Naive B cell (primary cell): ENCODE results near the gene TMEM168. TPM values are rescaled to one million over a fixed set of nuclear protein-coding genes. Genes with fewer than 3 reads are reported as not detected.
A peak's percentile ranks its signal among the peaks of the same experiment; 100 is the strongest.
"Not testable (repeated sequence)": the region's sequence is repeated elsewhere in the genome, so short reads cannot be mapped to it uniquely, and the experiment has no call there.

Source experiments
- ATAC-seq, 2 donors: fragments of 150-1000 bp; cut with Tn5 transposase; 2 replicates each; pipeline ENCODE4 v1.10.0; 2021; ENCODE audit warnings: low read depth in 2 of 2, mild to moderate bottlenecking in 2 of 2, moderate library complexity in 2 of 2
- DNase-seq: peaks from one replicate; pipeline ENCODE4 v3.0.0; 2022
- H3K27ac Mint-ChIP-seq, 6 donors: one replicate each; pipeline ENCODE4 v1.8.0; 2020 to 2022; ENCODE audit warnings: mild to moderate bottlenecking in 6 of 6, mixed read lengths in 6 of 6, moderate library complexity in 5 of 6, inconsistent platforms in 2 of 6
- H3K27me3 Mint-ChIP-seq, 3 donors: one replicate each; pipeline ENCODE4 v1.8.0; 2021 to 2022; ENCODE audit warnings: mixed read lengths in 3 of 3, mild to moderate bottlenecking in 1 of 3
- H3K36me3 Mint-ChIP-seq, 2 donors: one replicate each; pipeline ENCODE4 v1.8.0; 2020 to 2022; ENCODE audit warnings: mixed read lengths in 2 of 2, inconsistent platforms in 1 of 2, mild to moderate bottlenecking in 1 of 2
- H3K4me1 Mint-ChIP-seq, 3 donors: one replicate each; pipeline ENCODE4 v1.8.0; 2020 to 2022; ENCODE audit warnings: mixed read lengths in 3 of 3, inconsistent platforms in 1 of 3, mild to moderate bottlenecking in 1 of 3, moderate library complexity in 1 of 3
- H3K4me3 Mint-ChIP-seq, 8 donors: one replicate each; pipeline ENCODE4 v1.8.0; 2020 to 2022; ENCODE audit warnings: mild to moderate bottlenecking in 8 of 8, mixed read lengths in 8 of 8, moderate library complexity in 8 of 8, inconsistent platforms in 2 of 8
- H3K9me3 Mint-ChIP-seq, 7 donors: one replicate each; pipeline ENCODE4 v1.8.0; 2020 to 2022; ENCODE audit warnings: mixed read lengths in 7 of 7, mild to moderate bottlenecking in 5 of 7, inconsistent platforms in 2 of 7, moderate library complexity in 1 of 7
- polyA plus RNA-seq, 6 donors: library from polyadenylated mRNA; unstranded; fragments of 300-500 nt; fragmentation: Illumina TruSeq; gene quantifications; one replicate each; pipeline ENCODE4 v1.2.3, GENCODE V29; 2021; ENCODE audit warnings: low read depth in 6 of 6

Gene TMEM168, protein sequence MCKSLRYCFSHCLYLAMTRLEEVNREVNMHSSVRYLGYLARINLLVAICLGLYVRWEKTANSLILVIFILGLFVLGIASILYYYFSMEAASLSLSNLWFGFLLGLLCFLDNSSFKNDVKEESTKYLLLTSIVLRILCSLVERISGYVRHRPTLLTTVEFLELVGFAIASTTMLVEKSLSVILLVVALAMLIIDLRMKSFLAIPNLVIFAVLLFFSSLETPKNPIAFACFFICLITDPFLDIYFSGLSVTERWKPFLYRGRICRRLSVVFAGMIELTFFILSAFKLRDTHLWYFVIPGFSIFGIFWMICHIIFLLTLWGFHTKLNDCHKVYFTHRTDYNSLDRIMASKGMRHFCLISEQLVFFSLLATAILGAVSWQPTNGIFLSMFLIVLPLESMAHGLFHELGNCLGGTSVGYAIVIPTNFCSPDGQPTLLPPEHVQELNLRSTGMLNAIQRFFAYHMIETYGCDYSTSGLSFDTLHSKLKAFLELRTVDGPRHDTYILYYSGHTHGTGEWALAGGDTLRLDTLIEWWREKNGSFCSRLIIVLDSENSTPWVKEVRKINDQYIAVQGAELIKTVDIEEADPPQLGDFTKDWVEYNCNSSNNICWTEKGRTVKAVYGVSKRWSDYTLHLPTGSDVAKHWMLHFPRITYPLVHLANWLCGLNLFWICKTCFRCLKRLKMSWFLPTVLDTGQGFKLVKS
- polyA plus RNA-seq: 10 to 100 TPM in 1 of 6 donors, 1 to 10 TPM in 5; 6.3 to 10.5 (median 6.9) TPM

DNA sequence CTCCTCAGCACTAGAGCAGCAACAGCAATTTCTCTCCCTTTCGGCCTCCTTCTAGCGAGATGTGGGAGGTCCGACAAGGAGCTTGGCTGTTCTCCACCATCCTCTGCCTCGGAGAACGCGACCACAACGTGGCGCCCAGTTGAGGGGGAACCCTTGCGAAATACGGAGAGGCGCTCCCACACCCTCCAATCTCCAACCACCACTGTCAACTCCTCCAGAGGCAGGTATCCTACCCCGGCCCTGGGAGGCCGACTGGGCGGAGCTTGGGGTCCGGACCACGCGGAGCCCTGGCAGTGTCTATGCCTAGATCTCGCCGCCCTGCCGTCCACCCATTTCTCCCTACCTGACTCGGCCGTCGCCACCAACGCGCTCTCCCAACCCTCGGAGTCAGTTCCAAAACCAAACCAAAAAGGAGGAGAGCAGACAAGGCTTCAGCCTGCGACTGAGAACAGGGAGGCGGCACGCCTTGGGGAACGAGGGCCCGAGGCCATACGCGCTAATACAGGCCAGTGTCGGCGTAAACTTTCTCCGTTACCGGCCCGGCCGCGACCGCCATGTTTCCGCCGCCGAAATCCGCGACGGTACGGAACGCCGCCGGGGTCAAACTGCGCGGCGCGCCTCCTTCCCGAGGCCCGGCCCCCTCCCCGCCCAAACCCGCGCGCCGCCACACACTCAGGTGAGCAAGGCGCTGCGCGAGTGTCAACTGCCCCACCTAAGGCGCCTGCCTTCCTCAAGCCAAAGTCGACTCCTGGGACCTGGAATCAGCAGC is at the start of gene TMEM168:
Gene TMEM168, minus strand, starts transcription at position 577 of the 769 bp plus-strand sequence. CDS start 5,568 bp downstream, outside the sequence.
- H3K9me3 Mint-ChIP-seq: no peaks in the 10 kb centered on the region
- peaks cover 31 to 49% (median 33%) of the 10 kb centered on the region in 3 donors for H3K4me1 Mint-ChIP-seq
- peak within 1 kb of the TSS; percentile 89 to 96 (median 94) for H3K4me3 Mint-ChIP-seq
- peak; percentile 85 for DNase-seq
- no peaks in the 10 kb centered on the region for H3K27me3 Mint-ChIP-seq
- ATAC-seq: peak; percentile 74 to 77
- H3K36me3 Mint-ChIP-seq: peaks cover 0 to 5% of the 10 kb centered on the region in 2 donors
- H3K27ac Mint-ChIP-seq: peak within 1 kb of the TSS; percentile 92 to 98 (median 96)

DNA sequence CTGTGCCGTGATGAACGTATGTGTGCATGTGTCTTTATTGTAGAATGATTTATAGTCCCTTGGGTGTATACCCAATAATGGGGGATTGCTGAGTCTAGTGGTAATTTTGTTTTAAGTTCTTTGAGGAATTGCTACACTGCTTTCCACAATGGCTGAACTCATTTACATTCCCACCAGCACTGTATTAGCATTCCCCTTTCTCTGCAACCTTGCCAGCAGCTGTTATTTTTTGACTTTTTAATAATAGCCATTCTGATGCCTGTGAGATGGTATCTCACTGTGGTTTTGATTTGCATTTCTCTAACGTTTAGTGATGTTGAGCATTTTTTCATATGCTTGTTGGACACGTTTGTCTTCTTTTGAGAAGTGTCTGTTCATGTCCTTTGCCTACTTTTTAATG is 45.7 kb upstream of the TMEM168 start:
- Mint-ChIP-seq H3K36me3 (peaks cover 18 to 39% of the 10 kb centered on the region in 2 donors), H3K4me1 (peaks cover 0 to 14% (median 4%) of the 10 kb centered on the region in 3 donors)
- H3K4me3 Mint-ChIP-seq, H3K9me3 Mint-ChIP-seq, H3K27ac Mint-ChIP-seq, DNase-seq, H3K27me3 Mint-ChIP-seq, ATAC-seq: not testable (repeated sequence)

DNA sequence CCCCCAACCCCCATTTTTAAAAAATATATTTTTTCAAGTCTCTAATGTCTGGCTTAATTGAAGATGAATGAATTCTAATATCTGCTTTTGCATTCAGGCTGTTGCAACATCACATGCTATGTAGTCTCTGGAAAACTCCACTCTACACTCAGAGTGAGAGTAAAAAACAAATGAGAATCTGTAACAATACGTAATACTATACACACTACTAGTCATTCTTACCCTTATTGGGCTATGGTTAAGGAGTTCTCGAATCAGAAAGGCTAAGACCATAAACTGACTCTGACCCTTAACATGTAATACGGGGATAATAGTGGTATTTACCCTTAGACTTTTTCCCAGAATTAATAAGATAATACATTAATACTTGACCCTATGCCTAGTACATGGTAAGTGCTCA is 42.9 kb upstream of the TMEM168 start:
- ATAC-seq (no peak), DNase-seq (no peak)
- Mint-ChIP-seq H3K27me3 (no peaks in the 10 kb centered on the region), H3K27ac (peak overlapping the region in 1 of 6 donors; percentile 38), H3K4me3 (no peak overlapping the region), H3K4me1 (peaks cover 0 to 10% (median 0%) of the 10 kb centered on the region in 3 donors), H3K9me3 (peaks cover 6 to 27% (median 15%) of the 10 kb centered on the region in 7 donors), H3K36me3 (peaks cover 44 to 62% of the 10 kb centered on the region in 2 donors)

DNA sequence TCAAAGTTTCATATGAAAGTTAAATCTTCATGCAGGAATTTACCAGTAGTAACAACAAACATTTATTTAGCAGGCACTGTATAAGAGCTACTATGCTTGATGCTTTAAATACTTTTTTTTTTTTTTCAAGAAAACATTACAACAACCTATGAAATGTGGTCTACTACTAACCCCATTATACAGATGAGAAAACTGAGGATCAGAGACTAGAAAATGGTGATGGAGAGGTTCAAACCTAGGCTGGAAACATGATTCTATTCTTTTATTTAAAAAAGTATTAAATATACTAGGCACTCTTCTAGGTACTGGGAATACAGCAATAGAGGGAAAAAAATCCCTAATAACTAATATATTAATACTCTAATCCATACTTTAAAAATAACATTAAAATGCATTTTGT is 40.6 kb upstream of the TMEM168 start:
- H3K36me3 Mint-ChIP-seq: peaks cover 34 to 55% of the 10 kb centered on the region in 2 donors

DNA sequence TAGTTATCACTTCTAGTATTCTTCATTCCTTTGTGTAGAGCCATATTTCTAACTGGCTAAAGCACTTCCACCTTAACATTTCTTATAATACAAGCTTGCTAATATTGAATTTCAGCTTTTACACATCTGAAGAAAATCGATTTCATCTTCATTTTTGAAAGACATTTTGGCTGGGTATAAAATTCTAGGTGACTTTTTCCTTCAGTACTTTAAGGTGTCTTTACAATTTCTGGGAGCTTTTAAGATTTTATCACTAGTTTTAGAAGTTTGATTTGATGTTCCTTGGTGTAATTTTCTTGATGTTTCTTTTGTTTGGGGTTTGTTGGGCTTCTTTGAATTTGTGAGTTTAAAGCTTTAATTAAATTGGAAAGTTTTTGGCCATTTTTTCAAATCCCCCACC is 38.5 kb upstream of the TMEM168 start:
- H3K4me1 Mint-ChIP-seq: peaks cover 0 to 1% (median 0%) of the 10 kb centered on the region in 3 donors
- no peak overlapping the region for H3K27ac Mint-ChIP-seq
- no peaks in the 10 kb centered on the region for H3K27me3 Mint-ChIP-seq
- ATAC-seq (no peak), DNase-seq (no peak)
- H3K9me3 Mint-ChIP-seq: peaks cover 6 to 28% (median 16%) of the 10 kb centered on the region in 7 donors
- H3K36me3 Mint-ChIP-seq: peaks cover 27 to 49% of the 10 kb centered on the region in 2 donors
- no peak overlapping the region for H3K4me3 Mint-ChIP-seq

More for the DNA sequence above, 40.6 kb upstream of the TMEM168 start:
- peaks cover 6 to 28% (median 16%) of the 10 kb centered on the region in 7 donors for H3K9me3 Mint-ChIP-seq
- peaks cover 0 to 10% (median 0%) of the 10 kb centered on the region in 3 donors for H3K4me1 Mint-ChIP-seq
- H3K27ac Mint-ChIP-seq: no peak overlapping the region
- DNase-seq: no peak
- no peak for ATAC-seq
- H3K27me3 Mint-ChIP-seq: no peaks in the 10 kb centered on the region
- no peak overlapping the region for H3K4me3 Mint-ChIP-seq

DNA sequence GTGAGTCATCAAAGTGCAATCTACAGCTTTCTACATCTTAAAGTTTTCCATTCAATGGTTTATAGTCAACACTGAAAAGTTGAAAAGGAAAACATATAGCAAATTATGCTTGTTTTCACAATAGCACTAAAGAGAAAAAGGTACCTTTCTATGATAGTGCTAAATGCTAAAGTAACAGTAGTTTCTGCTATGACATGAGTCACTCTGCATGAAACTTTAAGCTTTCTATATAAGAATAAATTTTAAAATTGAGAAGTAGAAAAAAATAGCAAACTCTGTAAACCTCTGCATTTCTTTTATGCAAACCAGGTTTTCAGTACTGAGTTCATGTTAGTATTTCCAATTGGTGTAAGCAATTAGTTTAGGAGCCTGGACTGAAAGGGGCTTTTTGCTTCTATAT is 31.2 kb upstream of the TMEM168 start:
- Mint-ChIP-seq H3K27ac (no peak overlapping the region), H3K9me3 (peaks cover 0 to 4% (median under 1%) of the 10 kb centered on the region in 7 donors), H3K36me3 (peaks cover 5 to 16% of the 10 kb centered on the region in 2 donors), H3K4me3 (no peak overlapping the region), H3K4me1 (peaks cover 0 to under 1% (median 0%) of the 10 kb centered on the region in 3 donors), H3K27me3 (no peaks in the 10 kb centered on the region)
- DNase-seq (no peak), ATAC-seq (no peak)

DNA sequence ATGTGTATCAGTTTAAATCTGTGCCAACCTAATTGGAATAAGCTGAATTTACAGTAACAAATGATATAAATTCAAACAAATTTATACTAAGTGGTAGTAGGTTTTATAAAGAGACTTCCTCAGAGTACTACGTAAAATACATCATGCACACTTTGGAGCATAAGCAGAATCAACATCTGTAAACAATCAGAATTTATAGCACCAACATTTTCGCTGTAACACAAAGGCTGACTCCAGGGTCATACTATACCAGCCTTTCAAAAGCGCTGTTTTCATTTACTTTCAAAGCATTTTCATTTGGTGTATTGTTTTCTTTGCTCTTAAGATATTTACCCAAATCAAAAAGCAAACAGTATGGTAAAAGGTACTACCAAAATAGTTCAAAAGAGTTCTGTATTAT is 29.3 kb upstream of the TMEM168 start:
- no peak for DNase-seq
- Mint-ChIP-seq H3K27ac (no peak overlapping the region), H3K9me3 (peaks cover under 1 to 12% (median 5%) of the 10 kb centered on the region in 7 donors), H3K27me3 (no peaks in the 10 kb centered on the region), H3K4me3 (no peak overlapping the region), H3K36me3 (peaks cover 10 to 16% of the 10 kb centered on the region in 2 donors), H3K4me1 (peaks cover 0 to 3% (median 0%) of the 10 kb centered on the region in 3 donors)
- no peak for ATAC-seq

DNA sequence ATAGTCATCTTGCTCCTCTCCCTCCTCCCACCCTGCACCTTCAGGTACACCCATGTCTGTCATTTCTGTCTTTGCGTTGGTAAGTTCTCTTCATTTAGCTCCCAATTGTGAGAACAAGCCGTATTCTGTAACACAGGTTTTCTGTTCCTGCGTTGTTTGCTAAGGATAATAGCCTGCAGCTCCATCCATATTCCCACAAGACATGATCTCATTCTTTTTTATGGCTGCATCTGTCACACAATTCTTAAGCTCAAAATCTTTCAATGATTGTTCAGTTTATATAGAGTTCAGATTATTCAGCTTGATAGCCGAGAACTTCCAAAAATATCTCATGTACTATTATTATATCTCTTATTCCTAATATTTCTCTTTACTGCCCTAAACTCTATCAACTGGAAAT is 16.0 kb upstream of the TMEM168 start:
- Mint-ChIP-seq H3K4me3 (no peak overlapping the region), H3K27ac (no peak overlapping the region), H3K9me3 (peaks cover 0 to 2% (median 0%) of the 10 kb centered on the region in 7 donors), H3K4me1 (no peaks in the 10 kb centered on the region), H3K36me3 (no peaks in the 10 kb centered on the region), H3K27me3 (peaks cover 0 to 6% (median 4%) of the 10 kb centered on the region in 3 donors)
- DNase-seq (no peak), ATAC-seq (no peak)

DNA sequence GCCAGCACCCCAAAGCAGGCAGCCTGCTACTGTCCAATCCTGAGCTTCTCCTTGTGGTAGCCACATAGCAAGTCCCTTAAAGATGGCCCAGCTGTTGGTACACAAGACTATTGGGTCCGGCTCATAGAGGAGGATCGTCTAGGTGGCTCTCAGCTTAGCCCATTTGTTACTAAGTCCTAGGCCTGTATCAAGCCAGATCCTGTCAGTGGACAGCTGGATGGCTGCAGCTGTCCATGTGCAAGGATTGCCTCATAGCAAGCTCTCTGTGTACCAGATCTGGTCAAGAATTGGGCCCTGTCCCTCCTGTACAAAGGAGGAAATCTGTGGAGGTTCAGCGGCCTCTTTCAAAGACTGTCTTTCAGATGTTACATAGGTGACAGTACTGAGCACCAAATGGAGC is 12.2 kb upstream of the TMEM168 start:
- H3K27me3 Mint-ChIP-seq: peaks cover 0 to 6% (median 4%) of the 10 kb centered on the region in 3 donors
- DNase-seq (no peak), ATAC-seq (no peak)
- H3K4me1 Mint-ChIP-seq: no peaks in the 10 kb centered on the region
- no peak overlapping the region for H3K27ac Mint-ChIP-seq
- H3K9me3 Mint-ChIP-seq: no peaks in the 10 kb centered on the region
- H3K4me3 Mint-ChIP-seq: no peak overlapping the region
- H3K36me3 Mint-ChIP-seq: no peaks in the 10 kb centered on the region

DNA sequence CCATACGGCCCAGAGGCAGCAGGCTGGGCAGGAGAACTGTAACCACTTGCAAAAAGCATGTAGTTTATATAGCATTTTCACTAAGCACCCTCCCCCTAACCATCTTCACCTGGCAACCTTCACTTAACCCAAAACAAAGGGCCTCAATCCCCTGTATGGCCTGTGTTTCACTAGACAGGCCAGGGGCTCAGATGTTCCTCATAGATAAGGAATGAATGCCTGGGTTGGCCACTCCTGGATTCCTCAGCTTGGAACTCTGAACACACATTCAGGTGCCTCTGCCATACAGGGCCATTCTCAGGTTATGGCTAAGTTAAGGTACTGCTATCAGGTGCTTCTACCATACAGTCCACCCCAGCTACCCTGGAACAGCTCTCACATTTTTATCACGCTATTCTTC is 10.3 kb upstream of the TMEM168 start:
- Mint-ChIP-seq H3K9me3 (no peaks in the 10 kb centered on the region), H3K27ac (peak overlapping the region in 1 of 6 donors; percentile 24), H3K4me1 (no peaks in the 10 kb centered on the region), H3K4me3 (no peak overlapping the region), H3K27me3 (no peaks in the 10 kb centered on the region), H3K36me3 (no peaks in the 10 kb centered on the region)
- ATAC-seq (no peak), DNase-seq (no peak)

DNA sequence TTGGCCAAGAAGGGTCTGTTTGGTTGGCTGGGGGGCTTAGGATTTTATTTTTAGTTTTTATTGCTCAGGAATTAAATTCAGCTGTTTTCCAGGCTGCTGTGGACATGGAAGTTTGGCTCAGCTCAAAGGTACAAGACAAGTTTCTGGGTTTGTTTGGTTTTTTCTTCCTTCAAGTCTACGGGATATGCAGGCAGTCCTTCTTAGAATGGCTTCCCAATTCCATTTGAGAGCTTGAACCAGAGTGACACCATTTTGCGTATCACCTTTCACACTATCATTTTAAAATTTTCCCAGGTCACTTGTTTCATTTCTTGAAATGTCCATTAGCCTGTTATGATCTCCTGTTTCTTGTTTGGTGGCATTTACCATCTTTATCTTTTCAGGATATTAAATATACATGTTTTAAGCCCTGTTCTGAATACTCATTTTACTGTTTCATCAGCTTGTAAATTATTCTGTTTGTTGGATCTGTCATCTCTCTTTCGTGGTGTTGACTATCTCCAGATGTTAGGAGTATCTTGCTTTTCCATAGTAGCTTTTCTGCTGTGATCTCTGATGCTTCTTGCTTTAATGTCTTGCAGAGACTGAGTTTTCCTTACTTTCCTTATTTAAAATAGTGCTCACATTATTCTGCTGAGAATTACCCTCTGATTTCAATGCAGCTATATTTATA is 9.4 kb upstream of the TMEM168 start:
- no peak for ATAC-seq
- no peak overlapping the region for H3K27ac Mint-ChIP-seq
- no peaks in the 10 kb centered on the region for H3K9me3 Mint-ChIP-seq
- no peak overlapping the region for H3K4me3 Mint-ChIP-seq
- no peaks in the 10 kb centered on the region for H3K36me3 Mint-ChIP-seq
- DNase-seq: no peak
- H3K4me1 Mint-ChIP-seq: no peaks in the 10 kb centered on the region
- no peaks in the 10 kb centered on the region for H3K27me3 Mint-ChIP-seq

DNA sequence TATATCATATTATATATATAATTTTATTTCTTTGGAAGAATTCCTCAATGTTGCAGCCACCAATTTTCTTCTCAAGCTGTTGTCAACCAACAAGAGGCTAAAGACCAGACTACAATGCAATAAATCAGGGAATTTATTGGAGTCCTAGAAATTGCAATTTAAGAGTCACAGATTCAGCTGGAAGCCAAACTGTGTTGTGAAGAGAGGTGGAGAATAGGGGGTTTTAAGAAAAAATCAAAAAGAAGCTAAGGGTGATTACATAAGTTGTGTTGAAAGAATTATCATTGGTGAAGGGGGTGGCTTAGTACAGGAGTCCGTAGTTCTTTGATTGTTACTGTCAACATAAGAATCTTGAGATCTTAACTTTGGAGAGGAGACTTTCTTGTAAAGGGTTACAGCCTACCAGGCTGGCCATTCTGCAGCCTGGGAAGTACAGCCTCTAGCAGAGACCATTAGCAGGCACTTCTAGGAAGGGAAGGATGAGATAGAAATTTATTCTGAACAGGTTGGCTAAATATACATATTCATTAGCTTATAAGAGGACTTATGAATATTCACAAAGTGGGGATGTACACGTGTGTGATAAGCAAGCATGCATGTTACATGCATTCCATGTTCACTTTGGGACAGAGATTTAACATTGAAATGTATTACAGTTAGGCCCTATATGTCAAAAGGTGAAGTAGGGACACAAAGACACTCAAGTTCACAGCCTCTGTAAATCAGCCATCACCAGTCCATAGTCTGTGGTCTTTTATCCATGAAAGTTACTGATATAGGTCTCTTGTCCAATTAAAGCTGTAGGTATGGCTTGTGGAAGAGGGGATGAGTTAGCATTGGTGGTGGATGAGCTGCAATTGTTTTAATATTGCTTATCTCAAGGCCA is 8.3 kb upstream of the TMEM168 start:
- H3K27me3 Mint-ChIP-seq: no peaks in the 10 kb centered on the region
- no peaks in the 10 kb centered on the region for H3K4me1 Mint-ChIP-seq
- DNase-seq (no peak), ATAC-seq (peak in 1 of 2 donors; percentile 43)
- no peak overlapping the region for H3K4me3 Mint-ChIP-seq
- H3K9me3 Mint-ChIP-seq: no peaks in the 10 kb centered on the region
- H3K36me3 Mint-ChIP-seq: no peaks in the 10 kb centered on the region
- H3K27ac Mint-ChIP-seq: no peak overlapping the region
